Testis (tissue), 3 donors: Measurements from ENCODE around the gene USP2. TPM values are rescaled to one million over a fixed set of nuclear protein-coding genes. Genes with fewer than 3 reads are reported as not detected.

Source experiments
- DNase-seq: peaks from one replicate; pipeline ENCODE4 v3.0.0-alpha.2; 2019
- H3K27ac ChIP-seq, 2 donors: fragments of 200-600 bp; sonication (generic); one replicate each; pipeline ENCODE4 v1.5.1; 2019
- H3K27me3 ChIP-seq: fragments of 200-600 bp; sonication (generic); one replicate; pipeline ENCODE4 v1.5.1; 2019
- H3K36me3 ChIP-seq: fragments of 200-600 bp; sonication (generic); one replicate; pipeline ENCODE4 v1.5.1; 2017; ENCODE audit warnings: low read depth; ENCODE audit errors: missing control alignments
- H3K4me1 ChIP-seq: fragments of 200-600 bp; sonication (generic); one replicate; pipeline ENCODE4 v1.5.1; 2019
- H3K4me3 ChIP-seq, 2 donors: fragments of 200-600 bp; sonication (generic); one replicate each; pipeline ENCODE4 v1.5.1; 2017 to 2019
- H3K9me3 ChIP-seq: fragments of 200-600 bp; sonication (generic); one replicate; pipeline ENCODE4 v1.5.1; 2017
- CTCF ChIP-seq, 3 experiments: fragments of 450-650 bp in 2 of 3; fragments of 200-600 bp in 1 of 3; sonication (generic) in 1 of 3; IDR thresholded peaks; one replicate each; pipeline ENCODE4 v1.5.1; 2016 to 2019; ENCODE audit warnings: antibody characterized with exemption in 3 of 3, mild to moderate bottlenecking in 2 of 3, moderate library complexity in 1 of 3
- POLR2A ChIP-seq: fragments of 450-650 bp; IDR thresholded peaks from one replicate; pipeline ENCODE4 v1.6.1; 2017; ENCODE audit warnings: antibody characterized with exemption, mild to moderate bottlenecking, moderate library complexity
- WGBS, 2 donors: methylation state at CpG; one replicate each; pipeline ENCODE4 v1.1.5; 2018; 5-methylcytosine and 5-hydroxymethylcytosine counted together
- intact Hi-C: fragments of 100-400 bp; cut with DNase I; formaldehyde crosslinking; loops from one replicate; pipeline ENCODE4 v1.15.1; 2023; ENCODE audit warnings: low total_unique reads
- polyA plus RNA-seq: library from polyadenylated mRNA; stranded (reverse); fragments of 350-450 nt; fragmentation: Illumina TruSeq; extraction: RNeasy Lipid Tissue Mini Kit (QIAGEN cat#74804); gene quantifications from one replicate; pipeline ENCODE4 v1.2.3, GENCODE V29; 2014; ENCODE audit warnings: low read depth, low replicate concordance; ENCODE audit not compliant: insufficient read depth
- total RNA-seq, 2 donors: library from RNA; depleted of rRNA; stranded (reverse); fragments of >200 nt; gene quantifications; one replicate each; pipeline ENCODE4 v1.2.3, GENCODE V29; 2016

USP2 gene
- total and polyA plus RNA-seq, 3 donors from 2014 or later: 41.2 to 168 (median 100) TPM

- no peak overlapping the region for H3K4me3 ChIP-seq
- H3K4me1 ChIP-seq: peaks cover 19% of the 10 kb centered on the region
- no peaks in the 10 kb centered on the region for H3K36me3 ChIP-seq
- 71 to 73% methylated on average over 8 to 13 of the region's 13 CpGs for WGBS, 2 donors
- intact Hi-C loops: no loop called here
- TF ChIP-seq POLR2A: no peak
- no peak for TF ChIP-seq CTCF (IDR thresholded peaks at IDR 0.05)
- H3K9me3 ChIP-seq: no peaks in the 10 kb centered on the region
- no peak overlapping the region for H3K27ac ChIP-seq
- H3K27me3 ChIP-seq: no peaks in the 10 kb centered on the region
- no peak for DNase-seq
Measured at GRCh38 chr11:119380160-119380826, 1.2 kb downstream of the USP2 start.

DNA sequence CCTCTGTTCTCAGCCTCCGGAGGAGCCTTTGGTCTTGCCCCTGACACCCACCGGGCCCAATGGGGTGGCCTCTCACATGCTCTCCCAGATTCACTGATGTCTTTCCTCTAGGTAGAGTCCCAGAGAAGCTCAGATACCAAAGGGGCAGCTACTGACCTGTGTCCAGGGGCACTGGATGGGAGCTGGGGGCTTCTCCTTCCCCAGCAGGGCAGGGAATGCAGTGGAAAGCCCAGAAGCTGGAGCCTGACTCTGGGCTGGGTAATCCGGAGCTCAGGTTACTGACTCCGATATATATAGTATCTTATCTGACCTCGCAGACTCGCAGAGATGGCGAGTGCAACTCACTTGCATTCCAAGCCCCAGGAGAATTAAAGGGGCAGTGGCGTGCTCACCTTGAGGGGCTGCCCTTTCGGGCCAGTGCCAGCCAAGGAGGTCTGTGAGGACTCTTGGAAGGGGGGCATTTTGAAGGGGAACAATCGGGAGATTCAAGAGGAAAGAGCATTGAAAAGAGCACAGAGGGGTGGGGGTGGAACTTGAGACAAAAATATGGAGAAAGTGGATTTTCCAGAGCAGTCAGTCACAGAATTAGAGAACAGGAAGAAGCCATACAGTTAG, 2.5 kb downstream of the USP2 start:
- WGBS, 2 donors: 64 to 79% methylated on average over 10 of the region's 10 CpGs
- no peak for DNase-seq
- no peak overlapping the region for H3K27ac ChIP-seq
- intact Hi-C loops: no loop called here
- no peaks in the 10 kb centered on the region for H3K27me3 ChIP-seq
- no peaks in the 10 kb centered on the region for H3K9me3 ChIP-seq
- TF ChIP-seq POLR2A (no peak), CTCF (IDR thresholded peaks at IDR 0.05) (no peak)
- no peak overlapping the region for H3K4me3 ChIP-seq
- peaks cover 32% of the 10 kb centered on the region for H3K4me1 ChIP-seq
- H3K36me3 ChIP-seq: no peaks in the 10 kb centered on the region

DNA sequence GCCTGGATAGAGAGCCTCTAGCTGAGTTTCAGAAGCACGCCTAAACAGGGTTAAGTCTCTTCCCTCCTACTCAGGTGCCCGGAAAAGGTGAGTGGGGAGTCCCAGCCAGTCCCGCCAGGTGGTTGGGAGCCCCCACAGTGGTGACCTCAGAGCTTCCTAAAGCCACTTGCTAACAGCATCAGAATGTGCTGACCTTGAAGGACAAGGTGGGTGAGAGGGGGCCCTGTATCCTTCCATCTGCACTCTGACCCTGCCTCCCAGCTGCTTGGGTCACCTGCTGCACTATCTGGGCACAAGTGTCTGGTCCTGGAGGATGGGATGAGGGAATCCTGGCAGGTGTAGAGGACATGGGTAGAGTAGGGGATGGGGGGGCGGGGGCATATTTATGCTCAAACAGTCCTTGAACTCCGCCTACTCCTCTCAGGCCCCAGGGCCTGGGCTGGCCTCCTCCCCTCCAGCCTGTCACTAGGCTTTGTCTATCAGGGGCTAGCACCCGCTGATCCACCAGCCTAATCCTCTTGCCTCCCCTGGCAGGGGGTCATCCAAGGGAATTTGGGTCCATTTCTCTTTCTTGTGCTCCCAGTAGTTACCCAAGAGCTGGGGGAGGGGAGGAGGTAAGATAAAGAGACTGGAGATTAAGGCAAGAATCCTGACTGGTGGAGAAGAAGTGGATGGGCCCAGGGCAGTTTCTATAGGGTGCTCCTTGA, 3.4 kb downstream of the USP2 start:
- 75 to 81% methylated on average over 6 of the region's 6 CpGs for WGBS, 2 donors
- Histone ChIP-seq H3K36me3 (no peaks in the 10 kb centered on the region), H3K4me3 (no peak overlapping the region), H3K4me1 (peaks cover 33% of the 10 kb centered on the region), H3K9me3 (no peaks in the 10 kb centered on the region), H3K27ac (no peak overlapping the region), H3K27me3 (no peaks in the 10 kb centered on the region)
- intact Hi-C loops: no loop called here
- no peak for DNase-seq
- TF ChIP-seq POLR2A (no peak), CTCF (IDR thresholded peaks at IDR 0.05) (no peak)

GRCh38 chr11:119377112-119377901, 4.2 kb downstream of the USP2 start:
- Histone ChIP-seq H3K4me3 (no peak overlapping the region), H3K27ac (no peak overlapping the region), H3K4me1 (peaks cover 33% of the 10 kb centered on the region), H3K9me3 (no peaks in the 10 kb centered on the region), H3K27me3 (no peaks in the 10 kb centered on the region), H3K36me3 (no peaks in the 10 kb centered on the region)
- WGBS, 2 donors: 61 to 63% methylated on average over 11 to 12 of the region's 12 CpGs
- DNase-seq: no peak
- no peak for TF ChIP-seq CTCF (IDR thresholded peaks at IDR 0.05)
- TF ChIP-seq POLR2A: no peak
- intact Hi-C loops: no loop called here
